Ishikawa (cell line): ENCODE results near the gene MED12L.

Source experiments
- CEBPB ChIP-seq: IDR thresholded peaks from 2 replicates; pipeline ENCODE4 v1.6.1; 2012
- CREB1 ChIP-seq: IDR thresholded peaks from 2 replicates; pipeline ENCODE4 v1.6.1; 2012; ENCODE audit warnings: low read depth
- EGR1 ChIP-seq: IDR thresholded peaks from 2 replicates; pipeline ENCODE4 v1.6.1; 2012
- EP300 ChIP-seq: IDR thresholded peaks from 2 replicates; pipeline ENCODE4 v1.6.1; 2012; ENCODE audit warnings: borderline replicate concordance
- FOXM1 ChIP-seq: IDR thresholded peaks from 2 replicates; pipeline ENCODE4 v1.6.1; 2012; ENCODE audit warnings: low read depth, borderline replicate concordance
- NFIC ChIP-seq: IDR thresholded peaks from 2 replicates; pipeline ENCODE4 v1.6.1; 2012
- RAD21 ChIP-seq: IDR thresholded peaks from 2 replicates; pipeline ENCODE4 v1.6.1; 2012; ENCODE audit warnings: low read depth
- TAF1 ChIP-seq: IDR thresholded peaks from 2 replicates; pipeline ENCODE4 v1.6.1; 2012; ENCODE audit warnings: low read depth, mild to moderate bottlenecking
- TCF12 ChIP-seq: IDR thresholded peaks from 2 replicates; pipeline ENCODE4 v1.6.1; 2012; ENCODE audit warnings: low read depth
- TEAD4 ChIP-seq: IDR thresholded peaks from 2 replicates; pipeline ENCODE4 v1.6.1; 2012
- YY1 ChIP-seq: IDR thresholded peaks from 2 replicates; pipeline ENCODE4 v1.6.1; 2012; ENCODE audit warnings: low read depth
- ZBTB7A ChIP-seq: IDR thresholded peaks from 2 replicates; pipeline ENCODE4 v1.6.1; 2012; ENCODE audit warnings: low read depth
- TF ChIP-seq, protein P1 (sequence below): IDR thresholded peaks from 2 replicates; pipeline ENCODE4 v1.6.1; 2012
- TF ChIP-seq, protein P2 (sequence below): IDR thresholded peaks from 2 replicates; pipeline ENCODE4 v1.6.1; 2012
- TF ChIP-seq, protein P3 (sequence below): IDR thresholded peaks from 2 replicates; pipeline ENCODE4 v1.6.1; 2012; ENCODE audit warnings: low read depth, mild to moderate bottlenecking

MED12L gene

DNA sequence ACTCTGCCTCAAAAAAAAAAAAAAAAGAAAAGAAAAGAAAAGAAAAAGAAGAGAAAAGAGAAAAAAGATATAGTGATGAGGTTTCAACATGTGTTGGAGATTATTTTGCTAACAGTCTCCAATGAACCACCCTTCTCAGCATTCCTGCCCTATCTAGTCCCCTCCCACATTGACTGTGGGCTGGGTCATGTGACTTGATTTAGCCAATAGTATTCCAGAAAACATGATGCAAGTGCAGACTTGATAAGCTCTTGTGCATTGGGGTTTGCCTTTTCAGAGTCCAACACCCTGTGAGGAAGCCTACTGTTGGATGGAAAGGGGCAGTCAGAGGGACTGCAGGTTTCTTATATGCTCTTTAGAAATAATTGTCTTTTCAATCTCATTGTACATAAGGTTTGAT is 37.8 kb upstream of the MED12L start:
- TF ChIP-seq, protein P1, sequence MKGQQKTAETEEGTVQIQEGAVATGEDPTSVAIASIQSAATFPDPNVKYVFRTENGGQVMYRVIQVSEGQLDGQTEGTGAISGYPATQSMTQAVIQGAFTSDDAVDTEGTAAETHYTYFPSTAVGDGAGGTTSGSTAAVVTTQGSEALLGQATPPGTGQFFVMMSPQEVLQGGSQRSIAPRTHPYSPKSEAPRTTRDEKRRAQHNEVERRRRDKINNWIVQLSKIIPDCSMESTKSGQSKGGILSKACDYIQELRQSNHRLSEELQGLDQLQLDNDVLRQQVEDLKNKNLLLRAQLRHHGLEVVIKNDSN: peak; percentile 75
- TF ChIP-seq NFIC: no peak

DNA sequence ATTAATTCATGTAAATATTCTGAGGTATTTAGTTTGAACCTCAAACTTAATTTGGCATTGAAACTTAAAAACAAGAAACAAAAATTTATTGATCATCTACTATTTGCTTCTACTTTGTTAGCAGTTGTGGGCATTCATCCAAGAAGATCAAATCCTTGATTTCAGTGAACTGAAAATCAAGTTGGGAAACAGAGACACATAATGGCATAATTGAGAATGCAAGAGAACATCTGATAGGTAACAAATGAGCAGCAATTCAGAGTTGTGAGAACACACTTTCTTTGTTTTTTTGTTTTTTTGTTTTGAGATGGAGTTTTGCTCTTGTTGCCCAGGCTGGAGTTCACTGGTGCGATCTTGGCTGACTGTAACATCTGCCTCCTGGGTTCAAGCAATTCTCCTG is 33.9 kb upstream of the MED12L start:
- TF ChIP-seq, protein P2, sequence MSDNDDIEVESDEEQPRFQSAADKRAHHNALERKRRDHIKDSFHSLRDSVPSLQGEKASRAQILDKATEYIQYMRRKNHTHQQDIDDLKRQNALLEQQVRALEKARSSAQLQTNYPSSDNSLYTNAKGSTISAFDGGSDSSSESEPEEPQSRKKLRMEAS: no peak
- TF ChIP-seq TEAD4: no peak
- no peak for TF ChIP-seq CEBPB
- no peak for TF ChIP-seq RAD21
- TF ChIP-seq, protein P3, sequence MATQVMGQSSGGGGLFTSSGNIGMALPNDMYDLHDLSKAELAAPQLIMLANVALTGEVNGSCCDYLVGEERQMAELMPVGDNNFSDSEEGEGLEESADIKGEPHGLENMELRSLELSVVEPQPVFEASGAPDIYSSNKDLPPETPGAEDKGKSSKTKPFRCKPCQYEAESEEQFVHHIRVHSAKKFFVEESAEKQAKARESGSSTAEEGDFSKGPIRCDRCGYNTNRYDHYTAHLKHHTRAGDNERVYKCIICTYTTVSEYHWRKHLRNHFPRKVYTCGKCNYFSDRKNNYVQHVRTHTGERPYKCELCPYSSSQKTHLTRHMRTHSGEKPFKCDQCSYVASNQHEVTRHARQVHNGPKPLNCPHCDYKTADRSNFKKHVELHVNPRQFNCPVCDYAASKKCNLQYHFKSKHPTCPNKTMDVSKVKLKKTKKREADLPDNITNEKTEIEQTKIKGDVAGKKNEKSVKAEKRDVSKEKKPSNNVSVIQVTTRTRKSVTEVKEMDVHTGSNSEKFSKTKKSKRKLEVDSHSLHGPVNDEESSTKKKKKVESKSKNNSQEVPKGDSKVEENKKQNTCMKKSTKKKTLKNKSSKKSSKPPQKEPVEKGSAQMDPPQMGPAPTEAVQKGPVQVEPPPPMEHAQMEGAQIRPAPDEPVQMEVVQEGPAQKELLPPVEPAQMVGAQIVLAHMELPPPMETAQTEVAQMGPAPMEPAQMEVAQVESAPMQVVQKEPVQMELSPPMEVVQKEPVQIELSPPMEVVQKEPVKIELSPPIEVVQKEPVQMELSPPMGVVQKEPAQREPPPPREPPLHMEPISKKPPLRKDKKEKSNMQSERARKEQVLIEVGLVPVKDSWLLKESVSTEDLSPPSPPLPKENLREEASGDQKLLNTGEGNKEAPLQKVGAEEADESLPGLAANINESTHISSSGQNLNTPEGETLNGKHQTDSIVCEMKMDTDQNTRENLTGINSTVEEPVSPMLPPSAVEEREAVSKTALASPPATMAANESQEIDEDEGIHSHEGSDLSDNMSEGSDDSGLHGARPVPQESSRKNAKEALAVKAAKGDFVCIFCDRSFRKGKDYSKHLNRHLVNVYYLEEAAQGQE: no peak
- TF ChIP-seq, protein P1: no peak
- TF ChIP-seq TAF1: no peak
- TF ChIP-seq FOXM1: no peak
- TF ChIP-seq EP300: no peak
- TF ChIP-seq CREB1: no peak
- TF ChIP-seq ZBTB7A: no peak
- no peak for TF ChIP-seq TCF12
- TF ChIP-seq EGR1: no peak

DNA sequence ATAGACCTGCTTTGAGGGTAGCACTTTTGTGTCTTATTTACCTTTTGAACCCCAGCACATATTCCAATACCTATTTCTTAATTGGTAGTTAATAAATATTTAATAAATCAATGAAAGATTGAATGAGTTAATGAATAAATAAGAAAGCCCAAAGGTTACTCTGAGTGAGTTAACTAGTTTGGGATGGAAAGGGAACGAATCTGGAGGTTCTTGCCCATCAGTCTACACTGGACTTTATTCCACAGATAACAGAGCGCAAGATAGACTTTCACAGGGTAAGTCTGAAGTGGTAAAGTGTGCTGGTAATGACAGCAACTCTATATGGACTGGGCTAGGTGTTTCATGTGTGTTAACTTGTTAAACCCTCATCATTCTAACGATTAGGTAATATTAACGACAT is 33.1 kb upstream of the MED12L start:
- TF ChIP-seq TAF1: no peak
- TF ChIP-seq CREB1: no peak
- TF ChIP-seq, protein P2: no peak
- TF ChIP-seq CEBPB: no peak
- no peak for TF ChIP-seq FOXM1
- no peak for TF ChIP-seq NFIC
- no peak for TF ChIP-seq TEAD4
- TF ChIP-seq RAD21: no peak
- TF ChIP-seq YY1: no peak
- TF ChIP-seq TCF12: no peak

DNA sequence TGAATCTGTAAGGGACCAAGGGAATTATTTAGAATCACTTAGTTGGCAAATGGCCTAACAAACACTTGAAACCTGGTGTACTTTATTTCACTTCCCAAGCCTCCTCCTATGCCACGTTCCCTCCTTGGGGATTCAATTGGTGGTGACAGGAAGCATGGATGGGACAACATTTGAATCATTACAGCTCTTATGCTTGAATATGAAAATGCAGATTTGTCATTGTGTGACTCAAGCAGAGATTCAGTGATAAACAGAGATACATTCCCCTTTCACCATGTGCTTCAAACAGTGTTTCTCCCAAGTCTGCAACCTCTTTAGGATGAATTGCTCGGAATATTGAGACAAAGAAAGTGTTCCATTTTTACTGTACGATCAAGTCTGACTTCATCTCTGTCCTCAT is 32.7 kb upstream of the MED12L start:
- TF ChIP-seq TEAD4 (no peak), TCF12 (no peak), RAD21 (no peak), TAF1 (no peak), YY1 (no peak), NFIC (no peak), CEBPB (no peak), FOXM1 (no peak), EGR1 (no peak)
- TF ChIP-seq, protein P2: no peak
- TF ChIP-seq, protein P1: no peak
- TF ChIP-seq, protein P3: no peak

DNA sequence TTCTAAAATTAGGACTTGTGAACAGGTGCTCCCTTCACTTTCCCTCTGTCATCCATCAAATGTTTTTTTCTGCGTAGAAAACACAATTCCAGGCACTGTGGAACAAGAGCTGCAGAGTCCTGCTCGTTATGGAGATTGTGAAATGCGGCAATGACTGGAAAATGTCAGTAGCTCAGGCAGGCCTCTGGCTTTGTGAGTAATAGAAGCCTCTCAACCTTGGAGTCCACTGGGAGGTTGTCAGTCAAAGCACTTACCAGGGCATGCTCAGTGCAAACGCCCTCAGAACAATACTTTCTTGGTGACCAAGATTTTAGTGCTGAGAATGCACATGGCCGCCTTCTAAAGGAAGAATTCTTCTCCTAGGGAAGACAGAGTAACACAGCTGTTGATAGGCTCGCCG is 26.7 kb upstream of the MED12L start:
- TF ChIP-seq ZBTB7A: no peak
- no peak for TF ChIP-seq TCF12
- TF ChIP-seq EP300: no peak
- no peak for TF ChIP-seq CREB1
- TF ChIP-seq, protein P1: no peak

DNA sequence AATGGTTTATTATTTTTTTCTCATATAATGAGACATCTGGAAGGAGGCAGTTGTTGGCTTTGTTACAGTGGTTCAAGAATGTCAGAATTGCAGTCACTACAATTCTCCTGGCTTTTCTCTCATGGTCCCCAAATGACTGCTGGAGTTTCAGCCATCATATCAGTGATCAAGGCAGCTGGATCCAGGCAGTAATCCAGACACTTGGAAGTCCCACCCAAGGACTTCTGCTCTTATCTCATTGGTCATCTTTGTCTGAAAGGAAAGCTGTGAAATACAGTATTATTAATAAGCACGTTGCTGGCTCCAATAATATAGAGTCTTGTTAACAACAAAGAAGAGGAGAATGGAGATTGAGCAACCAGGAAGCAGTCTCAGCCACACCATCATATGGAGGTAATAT is 22.9 kb upstream of the MED12L start:
- TF ChIP-seq TAF1 (no peak), ZBTB7A (no peak), FOXM1 (no peak), RAD21 (no peak), EGR1 (no peak), EP300 (no peak), NFIC (no peak)
- TF ChIP-seq, protein P2: no peak
- TF ChIP-seq, protein P3: no peak
- TF ChIP-seq, protein P1: no peak
